Nephron (organoid): ENCODE measurements around the gene NUAK1.

ENCODE experiments used
- H3K27ac Mint-ChIP-seq, 3 experiments: 2 replicates each; pipeline ENCODE4 v1.8.0; 2020; ENCODE audit warnings: mixed read lengths in 3 of 3, mild to moderate bottlenecking in 2 of 3, moderate library complexity in 1 of 3
- H3K27me3 Mint-ChIP-seq: 2 replicates; pipeline ENCODE4 v1.8.0; 2021; ENCODE audit warnings: low read depth, mild to moderate bottlenecking, moderate library complexity, mixed read lengths
- H3K36me3 Mint-ChIP-seq: 2 replicates; pipeline ENCODE4 v1.8.0; 2020; ENCODE audit warnings: low read depth, mixed read lengths
- H3K4me1 Mint-ChIP-seq: 2 replicates; pipeline ENCODE4 v1.8.0; 2020; ENCODE audit warnings: mixed read lengths
- H3K4me3 Mint-ChIP-seq, 3 experiments: 2 replicates each; pipeline ENCODE4 v1.8.0; 2020; ENCODE audit warnings: mild to moderate bottlenecking in 3 of 3, mixed read lengths in 3 of 3, moderate library complexity in 2 of 3
- H3K9me3 Mint-ChIP-seq: 2 replicates; pipeline ENCODE4 v1.8.0; 2020; ENCODE audit warnings: mixed read lengths
- TF ChIP-seq, protein P1 (sequence below), 3 experiments: fragments of 200-600 bp; sonication (generic); IDR thresholded peaks; one replicate each; pipeline ENCODE4 v1.5.0; 2021; ENCODE audit warnings: antibody characterized with exemption in 3 of 3; ENCODE audit not compliant: unreplicated experiment in 3 of 3

The NUAK1 gene

DNA sequence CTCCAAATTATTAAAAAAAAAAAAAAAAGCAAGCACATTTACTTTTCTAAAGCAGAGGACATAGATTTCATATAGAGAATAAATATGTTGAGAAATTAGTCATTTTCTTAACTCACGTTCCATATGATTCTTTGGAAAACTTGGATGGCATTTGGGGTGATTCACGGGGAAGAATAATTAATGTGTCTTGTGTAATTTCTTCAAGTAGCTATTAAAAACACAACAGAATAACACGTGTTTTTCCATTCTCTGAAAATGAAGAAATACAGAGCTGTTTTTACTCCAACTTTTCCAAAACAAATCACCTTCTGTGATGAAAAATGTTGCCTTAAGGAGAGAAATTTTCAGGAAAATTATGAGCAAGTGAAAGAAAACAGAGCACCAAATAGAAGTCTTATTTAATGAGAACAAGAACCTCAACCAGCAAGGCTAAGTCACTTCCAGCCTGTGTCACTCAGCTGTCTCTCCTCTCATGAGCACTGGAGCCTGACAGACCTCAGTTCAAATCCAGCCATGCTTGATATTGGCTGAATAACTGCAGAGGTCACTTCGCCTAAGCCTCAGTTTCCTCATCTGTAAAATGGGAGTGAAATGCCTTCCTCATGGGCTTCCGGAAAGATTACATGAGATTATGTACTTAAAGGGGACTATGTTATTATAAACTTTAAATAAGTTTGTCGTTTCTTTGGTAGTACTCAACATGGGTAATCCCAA lies 42.8 kb upstream of the NUAK1 start:
- Mint-ChIP-seq H3K27ac (no peak overlapping the region), H3K4me1 (peaks cover 19% of the 10 kb centered on the region), H3K9me3 (no peaks in the 10 kb centered on the region), H3K4me3 (no peak overlapping the region), H3K36me3 (no peaks in the 10 kb centered on the region), H3K27me3 (peaks cover 4% of the 10 kb centered on the region)
- TF ChIP-seq, protein P1, sequence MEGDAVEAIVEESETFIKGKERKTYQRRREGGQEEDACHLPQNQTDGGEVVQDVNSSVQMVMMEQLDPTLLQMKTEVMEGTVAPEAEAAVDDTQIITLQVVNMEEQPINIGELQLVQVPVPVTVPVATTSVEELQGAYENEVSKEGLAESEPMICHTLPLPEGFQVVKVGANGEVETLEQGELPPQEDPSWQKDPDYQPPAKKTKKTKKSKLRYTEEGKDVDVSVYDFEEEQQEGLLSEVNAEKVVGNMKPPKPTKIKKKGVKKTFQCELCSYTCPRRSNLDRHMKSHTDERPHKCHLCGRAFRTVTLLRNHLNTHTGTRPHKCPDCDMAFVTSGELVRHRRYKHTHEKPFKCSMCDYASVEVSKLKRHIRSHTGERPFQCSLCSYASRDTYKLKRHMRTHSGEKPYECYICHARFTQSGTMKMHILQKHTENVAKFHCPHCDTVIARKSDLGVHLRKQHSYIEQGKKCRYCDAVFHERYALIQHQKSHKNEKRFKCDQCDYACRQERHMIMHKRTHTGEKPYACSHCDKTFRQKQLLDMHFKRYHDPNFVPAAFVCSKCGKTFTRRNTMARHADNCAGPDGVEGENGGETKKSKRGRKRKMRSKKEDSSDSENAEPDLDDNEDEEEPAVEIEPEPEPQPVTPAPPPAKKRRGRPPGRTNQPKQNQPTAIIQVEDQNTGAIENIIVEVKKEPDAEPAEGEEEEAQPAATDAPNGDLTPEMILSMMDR (IDR thresholded peaks at IDR 0.05; ENCODE audit: unreplicated experiment in 3 of 3) = no peak

DNA sequence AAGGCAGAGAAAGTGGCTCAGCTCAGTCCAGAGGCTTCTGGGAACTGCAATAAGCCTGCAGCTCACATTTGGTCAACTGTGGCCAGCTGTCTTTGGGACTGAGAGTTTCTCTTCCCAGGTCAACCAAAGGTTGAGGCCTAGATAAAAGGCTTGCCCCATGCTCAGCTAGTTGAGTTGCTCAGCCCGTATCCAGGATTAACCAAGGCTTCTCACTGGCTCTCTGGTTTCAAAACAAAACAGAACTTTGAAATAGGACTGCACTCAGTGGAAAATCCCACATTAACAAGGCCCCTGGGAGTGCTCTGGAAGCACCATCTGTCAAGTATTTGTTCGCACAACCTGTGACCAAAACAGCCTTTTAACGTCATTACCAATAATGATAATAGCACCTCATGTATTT lies 40.3 kb upstream of the NUAK1 start:
- H3K27ac Mint-ChIP-seq = peak overlapping the region; percentile 18 to 78 (median 78)
- H3K27me3 Mint-ChIP-seq = peaks cover 4% of the 10 kb centered on the region
- H3K4me3 Mint-ChIP-seq = no peak overlapping the region
- H3K9me3 Mint-ChIP-seq = no peaks in the 10 kb centered on the region
- TF ChIP-seq, protein P1 (IDR thresholded peaks at IDR 0.05; ENCODE audit: unreplicated experiment in 3 of 3) = no peak
- no peaks in the 10 kb centered on the region for H3K36me3 Mint-ChIP-seq
- H3K4me1 Mint-ChIP-seq = peaks cover 19% of the 10 kb centered on the region

DNA sequence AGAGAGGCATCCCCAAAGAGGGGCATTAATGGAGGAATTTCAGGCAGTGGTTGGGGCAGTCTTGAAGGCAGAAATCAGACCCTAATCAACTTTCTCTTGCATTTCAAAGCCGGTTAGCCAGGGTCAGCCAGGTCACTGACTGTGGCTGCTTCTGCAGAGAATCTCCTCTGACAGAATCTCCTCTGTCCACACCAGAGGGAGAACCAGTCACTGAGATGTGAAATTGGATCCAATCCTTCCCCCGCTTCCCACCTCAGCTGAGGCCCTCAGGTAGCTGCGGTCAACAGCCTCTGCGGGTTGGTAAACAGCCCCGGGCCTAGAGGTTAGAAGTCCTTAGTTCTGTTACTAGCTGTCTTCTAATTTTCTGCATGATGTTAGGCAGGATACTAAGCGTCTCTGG lies 39.8 kb upstream of the NUAK1 start:
- Mint-ChIP-seq H3K36me3 (no peaks in the 10 kb centered on the region), H3K27ac (peak overlapping the region in 2 of 3 experiments; percentile 18 to 78), H3K27me3 (peaks cover 4% of the 10 kb centered on the region)

DNA sequence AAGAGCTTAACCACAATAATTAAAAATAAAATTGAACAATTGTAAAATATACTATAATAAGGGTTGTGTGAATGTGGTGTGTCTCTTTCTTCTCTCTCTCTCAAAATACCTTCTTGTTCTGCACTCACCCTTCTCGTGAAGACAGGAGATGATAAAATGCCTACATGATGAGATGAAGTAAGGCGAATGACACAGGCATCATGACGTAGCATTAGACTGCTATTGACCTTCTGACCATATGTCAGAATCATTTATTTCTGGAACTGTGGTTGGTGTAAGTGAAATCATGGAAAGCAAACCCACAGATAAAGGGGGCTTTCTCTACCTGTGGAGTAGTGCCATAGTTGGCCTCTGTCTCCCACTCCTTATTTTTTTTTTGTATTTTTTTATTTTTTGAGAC lies 37.8 kb upstream of the NUAK1 start:
- Mint-ChIP-seq H3K4me3 (no peak overlapping the region), H3K27ac (no peak overlapping the region), H3K4me1 (peaks cover 15% of the 10 kb centered on the region), H3K27me3 (no peaks in the 10 kb centered on the region), H3K9me3 (no peaks in the 10 kb centered on the region), H3K36me3 (no peaks in the 10 kb centered on the region)
- TF ChIP-seq, protein P1 (IDR thresholded peaks at IDR 0.05; ENCODE audit: unreplicated experiment in 3 of 3) = no peak

More for the DNA sequence above, 39.8 kb upstream of the NUAK1 start:
- TF ChIP-seq, protein P1 (IDR thresholded peaks at IDR 0.05; ENCODE audit: unreplicated experiment in 3 of 3) = no peak
- Mint-ChIP-seq H3K4me3 (no peak overlapping the region), H3K9me3 (no peaks in the 10 kb centered on the region), H3K4me1 (peaks cover 19% of the 10 kb centered on the region)

DNA sequence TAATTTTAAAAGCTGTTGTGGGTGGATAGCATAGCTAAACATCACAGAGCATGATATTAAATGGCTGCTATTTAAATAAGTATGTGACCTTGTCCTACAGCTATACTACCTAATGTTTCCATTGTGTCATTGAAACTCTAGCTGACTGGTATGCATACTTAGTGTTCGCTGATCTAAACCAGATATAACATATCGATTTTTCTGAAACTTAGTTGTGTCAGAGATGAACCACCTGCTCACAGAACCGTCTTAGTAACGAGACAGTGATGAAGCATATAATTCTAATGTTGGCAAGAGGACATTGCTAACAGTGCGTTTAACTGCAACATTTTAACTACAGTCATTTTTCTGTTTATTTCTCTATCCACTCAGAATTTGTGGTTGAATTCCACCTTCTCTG lies 36.1 kb upstream of the NUAK1 start:
- H3K4me1 Mint-ChIP-seq = peaks cover 15% of the 10 kb centered on the region
- no peaks in the 10 kb centered on the region for H3K36me3 Mint-ChIP-seq
- H3K4me3 Mint-ChIP-seq = no peak overlapping the region
- H3K27ac Mint-ChIP-seq = no peak overlapping the region
- TF ChIP-seq, protein P1 (IDR thresholded peaks at IDR 0.05; ENCODE audit: unreplicated experiment in 3 of 3) = no peak
- no peaks in the 10 kb centered on the region for H3K9me3 Mint-ChIP-seq
- H3K27me3 Mint-ChIP-seq = no peaks in the 10 kb centered on the region

DNA sequence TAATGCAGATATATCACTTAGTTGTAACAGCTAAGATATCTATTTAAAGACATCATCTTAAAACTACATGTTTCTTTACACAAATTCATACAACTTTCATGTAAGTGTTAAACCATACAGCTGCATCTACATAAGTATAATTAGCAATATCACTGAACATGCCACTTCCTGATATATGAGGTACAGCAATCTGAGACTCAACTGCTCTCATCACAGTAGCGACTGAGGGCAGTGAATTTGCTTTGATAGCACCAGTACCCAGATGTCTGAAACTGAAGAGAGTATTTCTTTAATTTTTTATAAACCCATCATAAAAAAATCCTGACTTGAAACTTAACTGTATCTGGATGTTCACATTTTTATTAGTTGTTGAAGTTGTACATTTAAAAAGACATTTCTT lies 34.7 kb upstream of the NUAK1 start:
- peaks cover 4% of the 10 kb centered on the region for H3K36me3 Mint-ChIP-seq
- TF ChIP-seq, protein P1 (IDR thresholded peaks at IDR 0.05; ENCODE audit: unreplicated experiment in 3 of 3) = no peak
- peaks cover 3% of the 10 kb centered on the region for H3K9me3 Mint-ChIP-seq
- H3K27me3 Mint-ChIP-seq = no peaks in the 10 kb centered on the region
- H3K4me3 Mint-ChIP-seq = no peak overlapping the region
- H3K27ac Mint-ChIP-seq = no peak overlapping the region
- peaks cover 4% of the 10 kb centered on the region for H3K4me1 Mint-ChIP-seq
